Gastrocnemius medialis (tissue), 4 donors: Measurements from ENCODE around the gene SERINC1. TPM values are rescaled to one million over a fixed set of nuclear protein-coding genes. Genes with fewer than 3 reads are reported as not detected.
"Not testable (repeated sequence)": the region's sequence is repeated elsewhere in the genome, so short reads cannot be mapped to it uniquely, and the experiment has no call there.

Source experiments
- ATAC-seq, 2 donors: fragments of 150-250 bp; one replicate each; pipeline ENCODE4 v1.9.1; 2016
- DNase-seq, 2 donors: peaks; one replicate each; pipeline ENCODE4 v3.0.0-alpha.2; 2019
- H3K27ac ChIP-seq, 4 donors: fragments of 200-600 bp; sonication (generic); 1 replicate in 1 of 4; 2 replicates in 3 of 4; pipeline ENCODE4 v1.5.1; 2016 to 2018; ENCODE audit warnings: mild to moderate bottlenecking in 2 of 4, moderate library complexity in 1 of 4
- H3K27me3 ChIP-seq, 3 donors: fragments of 200-600 bp; sonication (generic) in 2 of 3; 1 replicate in 1 of 3; 2 replicates in 2 of 3; pipeline versions ENCODE4 v1.5.1 to v1.6.0; 2016 to 2019; ENCODE audit warnings: mild to moderate bottlenecking in 1 of 3, moderate library complexity in 1 of 3
- H3K36me3 ChIP-seq, 2 donors: fragments of 200-600 bp; sonication (generic) in 1 of 2; one replicate each; pipeline ENCODE4 v1.5.1; 2017 to 2018
- H3K4me1 ChIP-seq, 2 donors: fragments of 200-600 bp; sonication (generic) in 1 of 2; one replicate each; pipeline ENCODE4 v1.5.1; 2016 to 2017; ENCODE audit warnings: mild to moderate bottlenecking in 2 of 2
- H3K4me3 ChIP-seq, 4 donors: fragments of 200-600 bp; sonication (generic) in 3 of 4; 1 replicate in 1 of 4; 2 replicates in 3 of 4; pipeline ENCODE4 v1.5.1; 2016 to 2019; ENCODE audit warnings: mild to moderate bottlenecking in 2 of 4
- H3K9me3 ChIP-seq, 3 donors: fragments of 200-600 bp; sonication (generic) in 2 of 3; 1 replicate in 1 of 3; 2 replicates in 2 of 3; pipeline ENCODE4 v1.5.1; 2016 to 2019
- CTCF ChIP-seq, 5 experiments: fragments of 450-650 bp in 3 of 5; fragments of 200-600 bp in 2 of 5; sonication (generic) in 2 of 5; IDR thresholded peaks in 4 of 5; conservative IDR thresholded peaks in 1 of 5; 1 replicate in 4 of 5; 2 replicates in 1 of 5; pipeline ENCODE4 v1.5.1; 2016 to 2019; ENCODE audit warnings: antibody characterized with exemption in 5 of 5, mild to moderate bottlenecking in 3 of 5, moderate library complexity in 3 of 5
- POLR2A ChIP-seq, 2 donors: fragments of 450-650 bp; IDR thresholded peaks; one replicate each; pipeline ENCODE4 v1.6.1; 2017; ENCODE audit warnings: antibody characterized with exemption in 2 of 2, mild to moderate bottlenecking in 2 of 2, moderate library complexity in 2 of 2
- in situ Hi-C, 4 donors: fragments of 200-750 bp; cut with MboI; loops; one replicate each; pipeline versions ENCODE4 v1.15.0 to v1.8.0; 2017; ENCODE audit warnings: low sequenced_read_pairs in 4 of 4
- intact Hi-C: fragments of 100-400 bp; cut with DNase I; formaldehyde crosslinking; loops from one replicate; pipeline ENCODE4 v1.15.1; 2023; ENCODE audit warnings: low total_unique reads
- total RNA-seq, 4 donors: library from RNA; depleted of rRNA; stranded (reverse); fragments of >200 nt; gene quantifications; one replicate each; pipeline versions ENCODE4 v1.1.0 to v1.2.3, GENCODE V29; 2016

The SERINC1 gene
- total RNA-seq, 4 donors from 2014 or later = 161 to 273 (median 198) TPM

GRCh38 chr6:122459240-122459639, 12.4 kb downstream of the SERINC1 start:
- Histone ChIP-seq H3K27ac (no peak overlapping the region), H3K4me3 (no peak overlapping the region), H3K4me1 (peaks cover 59 to 64% of the 10 kb centered on the region in 2 donors), H3K27me3 (no peaks in the 10 kb centered on the region), H3K9me3 (no peaks in the 10 kb centered on the region), H3K36me3 (peaks cover 0 to 24% of the 10 kb centered on the region in 2 donors)
- DNase-seq (no peak), ATAC-seq (no peak)
- in situ Hi-C loops = no loop called here
- TF ChIP-seq CTCF (IDR thresholded peaks at IDR 0.05 in 4 of 5, conservative IDR thresholded peaks at IDR 0.05 in 1 of 5) (no peak), POLR2A (IDR thresholded peaks at IDR 0.05) (no peak)
- intact Hi-C loops = no loop called here

GRCh38 chr6:122458087-122458486, 13.5 kb downstream of the SERINC1 start:
- in situ Hi-C loops (no loop called here), intact Hi-C loops (no loop called here)
- Histone ChIP-seq H3K27ac (no peak overlapping the region), H3K27me3 (no peaks in the 10 kb centered on the region), H3K9me3 (no peaks in the 10 kb centered on the region), H3K4me3 (no peak overlapping the region), H3K4me1 (peaks cover 52 to 55% of the 10 kb centered on the region in 2 donors), H3K36me3 (peaks cover 0 to 33% of the 10 kb centered on the region in 2 donors)
- TF ChIP-seq CTCF (IDR thresholded peaks at IDR 0.05 in 4 of 5, conservative IDR thresholded peaks at IDR 0.05 in 1 of 5) = no peak
- no peak for TF ChIP-seq POLR2A (IDR thresholded peaks at IDR 0.05)
- DNase-seq (no peak), ATAC-seq (no peak)

- intact Hi-C loops, in situ Hi-C loops, DNase-seq, ATAC-seq, H3K27me3 ChIP-seq, H3K27ac ChIP-seq, H3K9me3 ChIP-seq, H3K4me3 ChIP-seq: not testable (repeated sequence)
- Histone ChIP-seq H3K36me3 (peaks cover 0 to 54% of the 10 kb centered on the region in 2 donors), H3K4me1 (peaks cover 28 to 29% of the 10 kb centered on the region in 2 donors)
Measured at GRCh38 chr6:122455116-122455515, 16.5 kb downstream of the SERINC1 start.

GRCh38 chr6:122454673-122455072, 16.9 kb downstream of the SERINC1 start:
- DNase-seq = no peak
- Histone ChIP-seq H3K27ac (no peak overlapping the region), H3K9me3 (no peaks in the 10 kb centered on the region), H3K36me3 (peaks cover 0 to 59% of the 10 kb centered on the region in 2 donors), H3K27me3 (no peaks in the 10 kb centered on the region), H3K4me1 (peaks cover 24% of the 10 kb centered on the region in 2 donors), H3K4me3 (no peak overlapping the region)
- intact Hi-C loops = no loop called here
- no peak for TF ChIP-seq POLR2A (IDR thresholded peaks at IDR 0.05)
- no peak for TF ChIP-seq CTCF (IDR thresholded peaks at IDR 0.05 in 4 of 5, conservative IDR thresholded peaks at IDR 0.05 in 1 of 5)
- in situ Hi-C loops = no loop called here
- ATAC-seq = no peak

GRCh38 chr6:122452509-122452908, 19.1 kb downstream of the SERINC1 start:
- no peak for ATAC-seq
- intact Hi-C loops = no loop called here
- Histone ChIP-seq H3K27ac (no peak overlapping the region), H3K27me3 (no peaks in the 10 kb centered on the region), H3K9me3 (no peaks in the 10 kb centered on the region), H3K4me1 (peaks cover 9 to 10% of the 10 kb centered on the region in 2 donors), H3K36me3 (peaks cover 0 to 78% of the 10 kb centered on the region in 2 donors), H3K4me3 (no peak overlapping the region)
- DNase-seq = no peak
- in situ Hi-C loops = no loop called here
- TF ChIP-seq CTCF (IDR thresholded peaks at IDR 0.05 in 4 of 5, conservative IDR thresholded peaks at IDR 0.05 in 1 of 5) (no peak), POLR2A (IDR thresholded peaks at IDR 0.05) (no peak)
